NCI-H69 (cell line): ENCODE measurements around the gene MCRIP1.

ENCODE experiments used
- DNase-seq: peaks from one replicate; lab custom pipeline; 2025; lab: John Stamatoyannopoulos, UW

Gene MCRIP1

DNA sequence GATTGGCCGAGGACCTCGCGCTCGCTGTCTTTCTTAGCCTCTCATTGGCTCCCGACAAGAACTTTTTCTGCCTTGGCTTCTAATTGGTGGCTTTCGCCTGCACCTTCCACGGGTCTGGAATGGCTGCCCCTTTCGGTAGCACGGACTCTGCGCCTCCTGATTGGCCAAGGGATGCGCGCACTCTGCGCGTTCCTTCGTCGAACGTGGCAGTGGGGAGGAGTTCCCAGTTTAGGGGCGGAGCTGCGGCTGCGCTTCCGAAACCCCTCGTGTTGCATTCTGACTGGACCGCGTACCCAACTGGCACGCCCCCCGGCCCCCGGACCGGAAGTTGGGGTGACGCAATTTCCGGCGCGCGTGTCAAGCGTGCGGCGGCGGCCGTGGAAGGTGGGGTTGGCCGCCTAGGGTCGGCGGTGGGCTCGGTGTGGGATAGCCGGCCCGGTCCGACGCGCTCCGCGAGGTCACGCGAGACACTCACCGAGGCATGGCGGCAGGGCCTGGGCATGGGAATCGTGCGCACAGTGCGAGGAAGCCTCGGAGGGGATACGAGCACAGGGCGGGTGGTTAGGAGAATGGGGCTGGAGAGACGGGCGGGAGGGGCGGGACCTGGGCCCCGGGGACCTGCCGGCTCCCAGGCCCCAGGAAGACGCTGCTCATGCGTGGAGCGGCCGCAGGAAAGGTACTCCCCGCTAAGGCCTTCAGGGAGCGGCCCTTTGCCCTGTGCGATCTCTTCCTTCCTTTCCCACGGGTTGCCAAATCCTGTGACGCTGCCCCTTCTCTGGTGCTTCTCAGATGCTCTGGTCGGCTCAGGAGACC, 27.9 kb upstream of the MCRIP1 start:
- peak; percentile 100 for DNase-seq

- peak; percentile 63 for DNase-seq
These were observed 27.0 kb upstream of the MCRIP1 start, which contains the start of gene P4HB for GRCh38 chr17:81859906-81860755. TSS of gene P4HB (minus strand) at chr17:81860535. CDS start at chr17:81860471, 64 bp downstream.

GRCh38 chr17:81858967-81859905, 26.1 kb upstream of the MCRIP1 start:
- peak; percentile 56 for DNase-seq

DNA sequence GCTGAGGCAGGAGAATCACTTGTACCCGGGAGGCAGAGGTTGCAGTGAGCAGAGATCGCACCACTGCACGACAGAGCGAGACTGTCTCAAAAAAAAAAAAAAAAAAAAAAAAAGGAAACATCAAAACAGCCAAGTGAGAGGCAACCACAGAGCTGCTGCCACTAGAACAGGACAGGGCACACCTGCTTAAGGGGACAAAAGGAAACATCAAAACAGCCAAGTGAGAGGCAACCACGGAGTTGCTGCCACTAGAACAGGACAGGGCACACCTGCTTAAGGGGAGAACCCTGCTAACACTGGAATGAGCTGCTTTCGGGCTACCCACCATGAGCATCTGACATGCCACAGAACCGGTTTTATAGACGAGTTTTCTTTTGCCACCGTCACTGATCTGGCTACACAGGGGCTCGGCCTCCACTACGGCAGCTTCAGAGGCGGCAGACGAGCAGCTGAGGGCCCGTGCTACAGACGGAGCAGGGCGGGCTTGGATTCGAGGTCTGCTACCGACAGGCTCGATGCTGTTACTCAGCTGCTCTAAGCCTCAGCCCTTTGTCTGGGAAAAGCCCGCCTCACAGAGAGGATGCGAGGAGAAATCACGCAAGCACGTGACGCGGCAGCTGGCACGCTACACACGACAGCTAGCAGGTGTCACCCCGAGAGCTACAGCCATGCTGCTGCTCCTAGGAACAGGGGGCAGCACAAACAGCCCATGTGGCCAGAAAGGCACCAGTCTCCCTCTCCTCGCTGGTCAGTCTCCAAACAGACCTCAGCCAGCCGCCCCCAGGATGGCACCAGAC, 25.3 kb upstream of the MCRIP1 start:
- DNase-seq, result no peak

DNA sequence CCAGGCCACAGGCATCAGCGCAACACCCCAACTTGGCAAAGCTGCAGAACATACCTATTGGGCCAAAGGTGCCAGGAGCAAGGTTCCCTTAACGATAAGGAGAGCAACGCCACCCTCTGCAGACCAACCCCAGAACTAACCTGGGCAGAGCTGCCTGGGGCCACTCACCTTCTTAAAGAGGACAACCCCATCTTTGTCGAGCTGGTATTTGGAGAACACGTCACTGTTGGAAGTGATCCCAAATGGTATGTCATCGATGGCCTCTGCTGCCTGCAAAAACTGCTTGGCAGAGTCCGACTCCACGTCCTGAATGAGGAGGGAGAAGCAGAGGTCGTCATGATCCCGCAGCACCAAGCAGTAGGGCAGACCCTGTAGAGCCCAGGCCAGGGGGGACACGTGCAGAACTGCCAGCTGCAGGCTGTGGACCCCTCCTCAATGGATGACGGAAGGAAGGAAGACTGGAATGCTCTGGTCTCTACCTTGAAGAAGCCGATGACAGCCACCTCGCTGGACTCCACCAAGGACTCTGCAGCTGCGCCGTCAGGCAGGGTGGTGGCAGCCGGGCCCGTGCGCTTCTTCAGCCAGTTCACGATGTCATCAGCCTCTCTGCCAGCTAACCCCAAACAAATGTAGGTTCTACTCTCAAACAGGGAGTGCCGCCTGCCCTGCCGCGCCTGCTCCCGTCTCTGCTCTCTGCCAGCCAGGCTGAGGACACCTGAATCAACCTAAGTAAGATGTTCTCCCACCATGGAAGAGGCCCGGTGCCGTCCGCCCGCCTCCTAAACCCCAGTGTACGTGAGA, 22.1 kb upstream of the MCRIP1 start:
- DNase-seq, result no peak

DNA sequence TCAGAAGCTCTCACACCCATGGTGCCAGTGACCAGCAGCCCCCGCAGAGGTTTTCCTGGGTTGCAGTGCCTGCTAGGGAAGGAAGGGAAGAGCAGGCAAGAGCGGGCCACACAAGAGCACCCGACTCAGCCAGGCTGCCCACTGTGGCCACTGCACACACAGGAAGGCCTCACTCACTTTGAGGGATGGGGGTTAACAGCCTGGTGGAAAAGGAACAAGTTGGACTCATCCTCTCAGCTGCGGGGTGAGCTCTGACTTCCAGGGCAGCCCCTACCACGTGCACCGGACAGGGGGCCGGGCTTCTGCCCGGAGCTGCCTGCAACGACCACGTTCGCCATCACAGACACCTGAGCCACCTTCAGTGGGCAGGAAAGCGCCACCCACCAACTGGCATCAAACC, 19.1 kb upstream of the MCRIP1 start:
- no peak for DNase-seq

GRCh38 chr17:81851423-81851822, 18.3 kb upstream of the MCRIP1 start:
- DNase-seq, result no peak

- no peak for DNase-seq
These were observed 16.4 kb upstream of the MCRIP1 start for GRCh38 chr17:81849457-81849856.

- no peak for DNase-seq
These were observed 13.9 kb upstream of the MCRIP1 start for GRCh38 chr17:81846743-81847689.

DNA sequence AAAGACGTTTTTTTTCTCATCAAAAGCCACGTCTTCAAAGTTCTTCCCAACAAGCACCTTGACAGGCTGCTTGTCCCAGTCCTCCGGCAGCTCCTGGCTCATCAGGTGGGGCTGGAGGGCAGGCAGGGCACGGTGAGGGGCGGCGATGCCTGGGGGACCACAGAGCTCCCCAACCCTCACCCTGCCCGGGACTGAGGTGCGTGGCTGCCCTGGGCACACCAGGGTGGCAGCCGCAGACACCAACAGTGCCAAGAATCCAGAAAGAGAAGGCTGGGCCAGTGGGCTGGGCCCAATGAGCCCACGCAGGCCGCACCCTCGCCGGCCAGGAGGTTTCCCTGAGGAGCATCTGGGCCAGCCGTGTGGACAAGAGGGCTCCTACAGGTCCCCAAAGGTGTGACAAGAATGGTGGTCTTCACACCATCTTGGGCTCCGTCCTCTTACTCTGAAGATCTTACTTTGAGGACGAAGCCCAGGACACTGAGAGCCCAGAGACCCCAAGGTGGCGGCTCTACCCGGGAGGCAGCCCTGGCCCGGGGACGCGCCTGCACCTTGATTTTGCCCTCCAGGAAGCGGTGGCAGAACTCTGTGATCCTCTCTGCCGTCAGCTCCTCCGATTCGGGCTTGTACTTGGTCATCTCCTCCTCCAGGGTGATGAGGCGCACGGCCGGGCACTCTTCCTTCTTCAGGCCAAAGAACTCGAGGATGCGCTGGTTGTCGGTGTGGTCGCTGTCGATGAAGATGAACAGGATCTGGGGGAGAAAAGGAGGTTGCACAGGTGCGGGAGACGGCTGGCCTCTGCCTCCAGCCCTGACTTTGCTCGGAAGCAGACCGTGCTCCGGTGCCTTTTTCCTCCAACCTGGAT, 13.0 kb upstream of the MCRIP1 start:
- DNase-seq, result no peak

DNA sequence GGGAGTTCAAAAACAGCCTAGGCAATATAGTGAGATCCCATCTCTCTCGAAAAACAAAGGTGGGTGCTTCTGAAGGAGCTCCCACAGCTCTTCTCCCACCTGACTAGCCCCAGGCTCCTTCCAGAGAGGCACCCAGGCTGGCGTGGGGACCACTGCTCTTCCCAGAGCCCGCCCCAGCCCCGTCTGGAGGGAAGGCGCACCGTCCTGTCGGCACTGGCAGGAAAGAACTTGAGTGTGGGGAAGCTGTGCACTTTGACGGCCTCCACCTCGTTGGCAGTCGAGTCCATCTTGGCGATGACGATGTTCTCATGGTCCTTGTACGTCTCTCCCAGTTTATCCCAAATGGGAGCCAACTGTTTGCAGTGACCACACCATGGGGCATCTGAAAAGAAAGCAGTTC, 12.3 kb upstream of the MCRIP1 start:
- DNase-seq, result no peak

- DNase-seq, result no peak
These were observed 11.8 kb upstream of the MCRIP1 start for GRCh38 chr17:81844887-81845286.

DNA sequence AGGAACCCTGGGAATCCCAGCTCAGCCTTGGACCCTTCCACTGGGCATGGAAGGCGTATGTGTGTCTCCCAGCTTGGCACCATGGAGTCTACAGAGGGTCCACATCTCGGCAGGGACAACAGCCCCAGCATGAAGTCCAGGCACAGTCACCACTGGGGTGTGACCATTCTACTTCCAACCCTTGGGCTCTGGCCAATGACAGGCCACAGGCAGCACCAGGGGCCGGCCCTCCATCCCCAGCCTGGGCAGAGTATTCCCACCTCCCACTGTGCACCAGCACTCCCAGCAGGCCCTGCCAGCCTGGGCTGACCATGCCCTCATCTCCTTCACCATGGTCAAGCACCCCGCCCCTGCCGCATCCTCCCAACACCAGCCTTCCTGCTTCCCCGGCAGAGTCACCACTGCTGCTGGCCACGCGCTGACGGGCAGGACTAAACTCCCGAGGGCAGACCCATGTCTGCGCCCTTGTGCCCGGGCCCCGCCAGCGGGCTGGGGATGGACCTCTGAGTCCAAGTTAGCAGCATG, 11.3 kb upstream of the MCRIP1 start:
- no peak for DNase-seq

GRCh38 chr17:81843713-81844326, 10.7 kb upstream of the MCRIP1 start:
- no peak for DNase-seq

- no peak for DNase-seq
These were observed 9.8 kb upstream of the MCRIP1 start for GRCh38 chr17:81842725-81843504.

DNA sequence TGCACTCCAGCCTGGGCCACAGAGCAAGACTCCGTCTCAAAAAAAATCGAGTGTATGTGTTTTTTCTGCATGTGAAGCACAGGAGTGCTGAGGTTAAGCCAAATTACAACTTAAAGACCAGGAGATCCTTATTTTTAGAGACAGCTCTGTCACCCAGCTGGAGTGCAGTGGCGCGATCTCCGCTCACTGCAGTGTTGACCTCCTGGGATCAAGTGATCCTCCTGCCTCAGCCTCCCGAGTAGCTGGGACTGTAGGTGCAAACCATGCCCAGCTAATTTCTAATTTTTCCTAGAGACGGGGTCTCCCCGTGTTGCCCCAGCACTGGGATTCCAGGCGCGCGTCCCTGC, 9.3 kb upstream of the MCRIP1 start:
- DNase-seq, result no peak

DNA sequence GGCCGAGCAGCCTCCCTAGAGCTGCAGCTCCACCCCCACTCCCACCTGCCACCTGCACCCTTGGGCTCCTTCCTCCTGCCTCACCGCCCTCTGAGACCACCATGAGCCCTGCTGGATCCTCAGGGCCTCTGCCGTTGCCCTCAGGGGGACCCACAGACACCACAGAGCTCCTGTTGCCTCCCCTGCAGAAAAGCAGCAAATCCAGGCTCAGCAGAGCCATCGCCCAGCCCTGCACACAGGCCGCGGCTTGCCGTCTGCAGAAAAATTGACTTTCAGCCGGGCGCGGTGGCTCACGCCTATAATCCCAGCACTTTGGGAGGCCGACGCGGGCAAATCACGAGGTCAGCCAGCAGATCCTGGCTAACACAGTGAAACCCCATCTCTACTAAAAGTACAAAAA, 8.8 kb upstream of the MCRIP1 start:
- DNase-seq, result no peak
